Tibial nerve (tissue), 4 donors: ENCODE results near the gene SIK1. TPM values are rescaled to one million over a fixed set of nuclear protein-coding genes. Genes with fewer than 3 reads are reported as not detected.
"Not testable (repeated sequence)": the region's sequence is repeated elsewhere in the genome, so short reads cannot be mapped to it uniquely, and the experiment has no call there.

Experiments
- DNase-seq, 2 donors: peaks; one replicate each; pipeline ENCODE4 v3.0.0-alpha.2; 2019; ENCODE audit warnings: low spot score in 2 of 2
- H3K27ac ChIP-seq, 4 donors: fragments of 200-600 bp; sonication (generic) in 3 of 4; one replicate each; pipeline ENCODE4 v1.5.1; 2017 to 2019; ENCODE audit warnings: mild to moderate bottlenecking in 1 of 4
- H3K27me3 ChIP-seq, 2 donors: fragments of 200-600 bp; sonication (generic) in 1 of 2; one replicate each; pipeline versions ENCODE4 v1.5.1 to v1.6.0; 2017 to 2019
- H3K36me3 ChIP-seq, 3 donors: fragments of 200-600 bp; sonication (generic); one replicate each; pipeline ENCODE4 v1.5.1; 2018 to 2019
- H3K4me1 ChIP-seq, 4 donors: fragments of 200-600 bp; sonication (generic) in 3 of 4; one replicate each; pipeline ENCODE4 v1.5.1; 2017 to 2019
- H3K4me3 ChIP-seq, 4 donors: fragments of 200-600 bp; sonication (generic) in 3 of 4; one replicate each; pipeline ENCODE4 v1.5.1; 2017 to 2019; ENCODE audit warnings: mild to moderate bottlenecking in 1 of 4, moderate library complexity in 1 of 4
- H3K9me3 ChIP-seq, 4 donors: fragments of 200-600 bp; sonication (generic) in 3 of 4; one replicate each; pipeline ENCODE4 v1.5.1; 2017 to 2019
- EP300 ChIP-seq, 2 donors: sonication (generic); formaldehyde crosslinking; IDR thresholded peaks; one replicate each; pipeline ENCODE4 v1.6.1; 2017; ENCODE audit warnings: antibody characterized with exemption in 2 of 2, mild to moderate bottlenecking in 1 of 2
- POLR2A ChIP-seq, 2 donors: fragments of 450-650 bp; IDR thresholded peaks; one replicate each; pipeline ENCODE4 v1.6.1; 2017; ENCODE audit warnings: antibody characterized with exemption in 2 of 2, mild to moderate bottlenecking in 2 of 2, moderate library complexity in 2 of 2
- WGBS, 2 donors: methylation state at CpG; one replicate each; pipeline ENCODE4 v1.1.5; 2018; 5-methylcytosine and 5-hydroxymethylcytosine counted together
- total RNA-seq, 4 donors: library from RNA; depleted of rRNA; stranded (reverse); fragments of >200 nt; gene quantifications; one replicate each; pipeline ENCODE4 v1.1.0, GENCODE V29; 2016
- TF ChIP-seq, protein P1 (sequence below), 5 experiments: fragments of 200-600 bp in 3 of 5; fragments of 450-650 bp in 2 of 5; sonication (generic) in 3 of 5; IDR thresholded peaks; one replicate each; pipeline ENCODE4 v1.5.1; 2016 to 2019; ENCODE audit warnings: antibody characterized with exemption in 5 of 5, mild to moderate bottlenecking in 3 of 5, moderate library complexity in 2 of 5

Gene SIK1
- total RNA-seq, 4 donors from 2014 or later, result 21.3 to 45.1 (median 31.5) TPM

DNA sequence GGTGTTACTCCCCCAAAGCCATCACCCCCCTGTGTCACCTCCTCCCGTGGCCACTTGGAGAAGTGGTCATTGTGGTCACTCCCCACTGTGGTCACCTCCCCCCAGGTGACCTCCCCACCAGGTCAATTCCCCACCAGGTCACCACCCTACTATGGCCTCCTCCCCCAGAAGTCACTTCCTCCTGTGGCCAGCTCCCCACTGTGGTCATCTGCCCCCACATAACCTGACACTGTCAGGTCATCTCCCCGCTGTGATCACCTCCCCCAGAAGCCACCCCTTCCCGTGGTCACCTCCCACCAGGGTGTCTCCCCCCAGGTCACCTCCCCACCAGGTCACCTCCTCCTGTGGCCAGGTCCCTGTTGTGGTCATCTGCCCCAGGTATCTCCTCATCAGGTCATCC is 28.9 kb downstream of the SIK1 start:
- H3K36me3 ChIP-seq, H3K4me3 ChIP-seq, DNase-seq, H3K4me1 ChIP-seq, H3K9me3 ChIP-seq, H3K27me3 ChIP-seq, H3K27ac ChIP-seq: not testable (repeated sequence)
- WGBS, 2 donors, result no CpG with 5 or more reads among the region's 3 CpGs

DNA sequence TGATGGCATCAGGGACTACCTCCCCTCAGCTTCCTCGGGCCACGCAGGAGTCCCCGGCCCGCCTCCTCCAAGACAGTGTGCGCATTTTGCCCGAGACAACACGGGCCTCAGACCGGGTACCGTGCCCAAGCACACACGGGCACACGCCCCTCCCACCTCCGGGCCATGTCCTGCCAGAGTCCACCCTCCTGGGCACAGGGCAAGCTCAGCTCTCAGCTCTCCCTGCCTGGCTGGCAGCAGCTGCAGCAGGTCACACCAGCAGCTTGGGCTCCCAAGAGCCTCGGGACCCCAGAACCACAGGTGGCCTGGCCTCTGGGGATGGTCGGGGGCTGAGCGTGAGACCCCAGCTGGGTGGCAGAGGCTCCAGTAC is 29.5 kb downstream of the SIK1 start:
- H3K36me3 ChIP-seq, H3K9me3 ChIP-seq, H3K27ac ChIP-seq, DNase-seq, H3K4me3 ChIP-seq, H3K27me3 ChIP-seq, H3K4me1 ChIP-seq: not testable (repeated sequence)
- whole genome bisulfite sequencing, 2 donors, result no CpG with 5 or more reads among the region's 15 CpGs

DNA sequence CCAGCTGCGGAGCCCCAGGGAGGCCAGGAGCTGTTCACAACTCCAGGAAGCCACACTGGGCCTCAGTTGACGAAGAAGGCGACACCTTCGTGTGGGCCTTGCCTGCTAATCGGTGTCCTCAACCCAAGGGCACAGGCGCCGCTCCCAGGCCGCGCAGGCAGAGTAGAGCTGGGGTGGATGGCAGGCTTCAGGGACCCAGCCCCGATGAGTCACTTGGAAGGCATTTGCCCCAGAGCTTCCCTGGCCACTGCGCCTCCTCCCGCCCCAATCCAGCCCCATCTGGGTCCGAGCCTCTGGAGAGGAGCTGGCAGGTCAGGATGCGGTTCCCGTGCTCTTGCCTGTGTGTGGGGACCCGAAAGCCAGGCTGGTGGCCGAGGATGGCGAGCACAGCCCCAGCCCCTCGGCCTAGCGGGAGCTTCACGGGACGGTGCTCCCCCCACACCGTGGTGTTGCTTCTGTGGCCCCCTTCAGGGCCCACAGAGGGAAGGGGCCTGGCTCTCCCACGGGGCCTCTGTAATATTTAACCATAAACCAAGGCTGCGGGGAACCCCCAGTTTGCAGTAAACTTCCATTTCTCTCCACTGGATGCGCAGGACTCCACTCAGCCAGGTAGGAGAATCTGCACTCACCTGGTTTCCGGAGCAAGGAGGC is 30.0 kb downstream of the SIK1 start:
- H3K36me3 ChIP-seq, DNase-seq, H3K4me3 ChIP-seq, H3K27ac ChIP-seq, H3K27me3 ChIP-seq, H3K9me3 ChIP-seq, H3K4me1 ChIP-seq: not testable (repeated sequence)
- no CpG with 5 or more reads among the region's 27 CpGs for WGBS, 2 donors

GRCh38 chr21:43383351-43383750 is 43.6 kb downstream of the SIK1 start:
- not testable (repeated sequence) for H3K9me3 ChIP-seq, DNase-seq, H3K27ac ChIP-seq, H3K36me3 ChIP-seq, H3K4me1 ChIP-seq, H3K27me3 ChIP-seq, H3K4me3 ChIP-seq
- no CpG with 5 or more reads among the region's 19 CpGs for WGBS, 2 donors

- WGBS, 2 donors, result no CpG with 5 or more reads among the region's 10 CpGs
- not testable (repeated sequence) for H3K27me3 ChIP-seq, H3K9me3 ChIP-seq, H3K27ac ChIP-seq, H3K4me3 ChIP-seq, DNase-seq, H3K4me1 ChIP-seq, H3K36me3 ChIP-seq
Observed at GRCh38 chr21:43382902-43383301, 44.0 kb downstream of the SIK1 start.

DNA sequence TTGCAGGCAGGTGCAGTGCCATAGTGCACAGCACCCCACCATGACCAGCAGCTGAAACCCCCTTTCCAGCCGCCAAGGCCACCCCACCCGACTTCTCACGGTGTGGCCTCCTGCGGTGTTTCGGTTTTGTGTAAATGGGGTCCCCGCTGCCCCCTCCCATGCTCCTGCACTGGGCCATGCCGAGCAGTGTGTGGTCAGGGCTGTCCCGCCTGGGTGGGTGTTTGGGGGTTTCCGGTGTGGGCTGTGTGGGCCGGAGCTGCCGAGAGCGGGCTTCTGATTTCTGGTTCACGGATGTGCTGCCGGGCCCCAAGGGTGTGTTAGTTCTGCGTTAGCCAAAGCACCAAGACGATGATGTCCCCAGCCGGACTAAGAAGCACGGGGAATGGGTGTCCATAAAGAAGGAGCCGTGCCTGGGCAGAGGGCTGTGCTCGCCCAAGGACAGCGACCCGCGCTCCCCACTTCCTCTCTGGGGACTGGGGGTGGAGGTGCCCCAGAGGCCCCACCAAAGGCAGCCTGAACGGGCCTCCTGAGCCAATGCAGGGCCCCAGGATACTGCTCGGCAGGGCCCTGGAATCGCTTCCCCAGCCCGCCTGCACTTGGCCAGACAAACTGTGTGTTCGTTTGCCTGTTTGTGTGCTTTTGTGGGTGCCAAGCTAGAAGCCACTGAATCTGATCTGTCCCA is 45.9 kb downstream of the SIK1 start:
- not testable (repeated sequence) for H3K36me3 ChIP-seq, H3K9me3 ChIP-seq, H3K27me3 ChIP-seq, H3K4me1 ChIP-seq, DNase-seq, H3K27ac ChIP-seq, H3K4me3 ChIP-seq
- WGBS, 2 donors, result no CpG with 5 or more reads among the region's 28 CpGs

DNA sequence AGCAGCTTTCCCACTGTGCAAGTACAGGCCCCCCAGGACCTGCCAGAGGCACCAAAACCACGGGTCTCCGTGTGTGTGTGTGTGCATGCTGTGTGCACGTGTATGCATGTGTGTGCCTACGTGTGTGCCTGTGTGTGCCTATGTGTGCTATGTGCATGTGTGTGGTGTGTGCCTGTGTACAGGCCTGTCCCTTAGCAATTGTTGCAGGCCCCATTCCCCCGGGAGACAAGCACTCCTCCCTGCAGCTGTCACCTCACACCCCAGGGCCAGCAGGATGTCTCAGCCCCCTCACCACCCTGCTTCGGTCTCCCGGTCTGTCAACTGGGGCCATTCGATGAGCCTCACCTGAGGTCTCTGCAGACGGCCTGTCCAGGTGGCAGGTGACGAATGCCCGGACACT is 46.6 kb downstream of the SIK1 start:
- no CpG with 5 or more reads among the region's 11 CpGs for WGBS, 2 donors
- H3K4me3 ChIP-seq, H3K27ac ChIP-seq, H3K4me1 ChIP-seq, H3K9me3 ChIP-seq, H3K36me3 ChIP-seq, H3K27me3 ChIP-seq, DNase-seq: not testable (repeated sequence)

DNA sequence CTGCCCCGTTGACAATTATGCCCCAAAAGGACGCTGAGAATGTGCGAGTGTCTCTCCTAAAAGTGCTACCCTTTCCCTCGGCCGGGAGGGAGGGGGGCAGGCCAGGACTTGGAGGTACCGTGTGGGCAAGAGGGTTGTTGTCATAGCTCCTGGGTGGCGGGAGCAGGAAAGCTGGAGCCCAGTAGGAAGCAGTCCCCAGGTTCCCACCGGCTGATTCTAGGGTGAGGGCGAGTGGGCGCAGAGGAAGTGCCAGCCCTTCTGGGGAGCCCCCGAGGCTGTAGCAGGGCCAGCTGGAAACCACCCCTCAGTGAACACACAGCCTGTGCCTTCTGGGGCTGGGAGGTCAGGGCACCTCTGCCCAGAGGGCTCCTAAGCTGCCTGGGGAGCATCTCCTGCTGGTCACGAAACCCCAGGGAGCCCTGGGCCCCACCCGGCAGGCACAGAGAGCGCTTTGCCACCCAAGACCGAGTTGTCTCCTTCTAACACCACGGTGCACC is 47.3 kb downstream of the SIK1 start:
- not testable (repeated sequence) for H3K27me3 ChIP-seq, H3K4me1 ChIP-seq, H3K9me3 ChIP-seq, DNase-seq, H3K27ac ChIP-seq, H3K4me3 ChIP-seq, H3K36me3 ChIP-seq
- WGBS, 2 donors, result no CpG with 5 or more reads among the region's 16 CpGs

GRCh38 chr21:43376478-43376882 is 50.5 kb downstream of the SIK1 start:
- no peak overlapping the region for H3K4me3 ChIP-seq

More at GRCh38 chr21:43376478-43376882, 50.5 kb downstream of the SIK1 start:
- TF ChIP-seq POLR2A (IDR thresholded peaks at IDR 0.05) (no peak), EP300 (IDR thresholded peaks at IDR 0.05) (no peak)
- TF ChIP-seq, protein P1, sequence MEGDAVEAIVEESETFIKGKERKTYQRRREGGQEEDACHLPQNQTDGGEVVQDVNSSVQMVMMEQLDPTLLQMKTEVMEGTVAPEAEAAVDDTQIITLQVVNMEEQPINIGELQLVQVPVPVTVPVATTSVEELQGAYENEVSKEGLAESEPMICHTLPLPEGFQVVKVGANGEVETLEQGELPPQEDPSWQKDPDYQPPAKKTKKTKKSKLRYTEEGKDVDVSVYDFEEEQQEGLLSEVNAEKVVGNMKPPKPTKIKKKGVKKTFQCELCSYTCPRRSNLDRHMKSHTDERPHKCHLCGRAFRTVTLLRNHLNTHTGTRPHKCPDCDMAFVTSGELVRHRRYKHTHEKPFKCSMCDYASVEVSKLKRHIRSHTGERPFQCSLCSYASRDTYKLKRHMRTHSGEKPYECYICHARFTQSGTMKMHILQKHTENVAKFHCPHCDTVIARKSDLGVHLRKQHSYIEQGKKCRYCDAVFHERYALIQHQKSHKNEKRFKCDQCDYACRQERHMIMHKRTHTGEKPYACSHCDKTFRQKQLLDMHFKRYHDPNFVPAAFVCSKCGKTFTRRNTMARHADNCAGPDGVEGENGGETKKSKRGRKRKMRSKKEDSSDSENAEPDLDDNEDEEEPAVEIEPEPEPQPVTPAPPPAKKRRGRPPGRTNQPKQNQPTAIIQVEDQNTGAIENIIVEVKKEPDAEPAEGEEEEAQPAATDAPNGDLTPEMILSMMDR (IDR thresholded peaks at IDR 0.05), result no peak
- Histone ChIP-seq H3K27ac (no peak overlapping the region), H3K27me3 (no peaks in the 10 kb centered on the region), H3K36me3 (no peaks in the 10 kb centered on the region), H3K9me3 (no peaks in the 10 kb centered on the region), H3K4me1 (no peaks in the 10 kb centered on the region)
- no peak for DNase-seq
- WGBS, 2 donors, result 88% methylated on average over 7 to 10 of the region's 10 CpGs
